NK-92 (cell line): Measurements from ENCODE around the gene SERPINB5.

Source experiments
- DNase-seq: peaks from one replicate; lab custom pipeline; 2025; ENCODE audit not compliant: unreplicated experiment; lab: John Stamatoyannopoulos, UW

Gene SERPINB5

GRCh38 chr18:63468575-63468974 lies 8.2 kb upstream of the SERPINB5 start:
- DNase-seq: no peak

- DNase-seq: no peak
Observed at GRCh38 chr18:63470751-63471150, 6.0 kb upstream of the SERPINB5 start.

GRCh38 chr18:63472380-63472779 lies 4.4 kb upstream of the SERPINB5 start:
- no peak for DNase-seq

- no peak for DNase-seq
Observed at GRCh38 chr18:63477200-63477599, 442 bp downstream of the SERPINB5 start.

GRCh38 chr18:63477968-63478367 lies 1.2 kb downstream of the SERPINB5 start:
- DNase-seq: no peak

- DNase-seq: no peak
Observed at GRCh38 chr18:63479826-63480225, 3.1 kb downstream of the SERPINB5 start.

GRCh38 chr18:63480476-63480875 lies 3.7 kb downstream of the SERPINB5 start:
- no peak for DNase-seq

GRCh38 chr18:63480915-63481314 lies 4.2 kb downstream of the SERPINB5 start:
- DNase-seq: no peak

- DNase-seq: no peak
Observed at GRCh38 chr18:63487676-63488075, 10.9 kb downstream of the SERPINB5 start.

GRCh38 chr18:63488160-63488559 lies 11.4 kb downstream of the SERPINB5 start:
- DNase-seq: no peak

- no peak for DNase-seq
Observed at GRCh38 chr18:63492851-63493250, 16.1 kb downstream of the SERPINB5 start.

- DNase-seq: no peak
Observed at GRCh38 chr18:63495675-63496074, 18.9 kb downstream of the SERPINB5 start.

- DNase-seq: no peak
Observed at GRCh38 chr18:63505566-63506335, 29.0 kb downstream of the SERPINB5 start.

- no peak for DNase-seq
Observed at GRCh38 chr18:63506336-63506646, 29.5 kb downstream of the SERPINB5 start.

- no peak for DNase-seq
Observed at GRCh38 chr18:63508596-63508995, 31.8 kb downstream of the SERPINB5 start.

GRCh38 chr18:63511285-63511684 lies 34.5 kb downstream of the SERPINB5 start:
- DNase-seq: no peak

GRCh38 chr18:63514326-63514725 lies 37.6 kb downstream of the SERPINB5 start:
- no peak for DNase-seq

- no peak for DNase-seq
Observed at GRCh38 chr18:63514888-63515678, 38.3 kb downstream of the SERPINB5 start.

GRCh38 chr18:63515801-63516200 lies 39.0 kb downstream of the SERPINB5 start:
- no peak for DNase-seq

GRCh38 chr18:63518178-63519012 lies 41.6 kb downstream of the SERPINB5 start:
- no peak for DNase-seq

- DNase-seq: no peak
Observed at GRCh38 chr18:63520053-63520685, 43.4 kb downstream of the SERPINB5 start.
